Osteocyte (in vitro differentiated cells): ENCODE measurements around the gene IQSEC1. TPM values are rescaled to one million over a fixed set of nuclear protein-coding genes. Genes with fewer than 3 reads are reported as not detected.

Source experiments
- DNase-seq: peaks from one replicate; pipeline ENCODE4 v3.0.0; 2021; ENCODE audit warnings: mixed read lengths; ENCODE audit not compliant: unreplicated experiment; ENCODE audit errors: extremely low spot score
- H3K27ac Mint-ChIP-seq: one replicate; pipeline ENCODE4 v1.8.0; 2021; ENCODE audit warnings: mild to moderate bottlenecking, mixed read lengths; ENCODE audit not compliant: unreplicated experiment
- H3K27me3 Mint-ChIP-seq: one replicate; pipeline ENCODE4 v1.8.0; 2021; ENCODE audit warnings: mixed read lengths; ENCODE audit not compliant: unreplicated experiment
- H3K36me3 Mint-ChIP-seq: one replicate; pipeline ENCODE4 v1.8.0; 2021; ENCODE audit warnings: mixed read lengths; ENCODE audit not compliant: unreplicated experiment
- H3K4me1 Mint-ChIP-seq: one replicate; pipeline ENCODE4 v1.8.0; 2021; ENCODE audit warnings: mixed read lengths; ENCODE audit not compliant: unreplicated experiment
- H3K4me3 Mint-ChIP-seq: one replicate; pipeline ENCODE4 v1.8.0; 2021; ENCODE audit warnings: mild to moderate bottlenecking, moderate library complexity, mixed read lengths; ENCODE audit not compliant: unreplicated experiment
- H3K9me3 Mint-ChIP-seq: one replicate; pipeline ENCODE4 v1.8.0; 2021; ENCODE audit warnings: mixed read lengths; ENCODE audit not compliant: unreplicated experiment
- CTCF ChIP-seq: fragments of 200-600 bp; sonication (generic); IDR thresholded peaks from 2 replicates; pipeline ENCODE4 v1.5.0; 2021; ENCODE audit warnings: antibody characterized with exemption, mild to moderate bottlenecking, moderate library complexity
- total RNA-seq: library from RNA; stranded (reverse); gene quantifications from 2 replicates; pipeline ENCODE4 v1.2.1, GENCODE V29; 2021

IQSEC1 gene
- total RNA-seq, 1 donor from 2014 or later = 37.9 TPM

DNA sequence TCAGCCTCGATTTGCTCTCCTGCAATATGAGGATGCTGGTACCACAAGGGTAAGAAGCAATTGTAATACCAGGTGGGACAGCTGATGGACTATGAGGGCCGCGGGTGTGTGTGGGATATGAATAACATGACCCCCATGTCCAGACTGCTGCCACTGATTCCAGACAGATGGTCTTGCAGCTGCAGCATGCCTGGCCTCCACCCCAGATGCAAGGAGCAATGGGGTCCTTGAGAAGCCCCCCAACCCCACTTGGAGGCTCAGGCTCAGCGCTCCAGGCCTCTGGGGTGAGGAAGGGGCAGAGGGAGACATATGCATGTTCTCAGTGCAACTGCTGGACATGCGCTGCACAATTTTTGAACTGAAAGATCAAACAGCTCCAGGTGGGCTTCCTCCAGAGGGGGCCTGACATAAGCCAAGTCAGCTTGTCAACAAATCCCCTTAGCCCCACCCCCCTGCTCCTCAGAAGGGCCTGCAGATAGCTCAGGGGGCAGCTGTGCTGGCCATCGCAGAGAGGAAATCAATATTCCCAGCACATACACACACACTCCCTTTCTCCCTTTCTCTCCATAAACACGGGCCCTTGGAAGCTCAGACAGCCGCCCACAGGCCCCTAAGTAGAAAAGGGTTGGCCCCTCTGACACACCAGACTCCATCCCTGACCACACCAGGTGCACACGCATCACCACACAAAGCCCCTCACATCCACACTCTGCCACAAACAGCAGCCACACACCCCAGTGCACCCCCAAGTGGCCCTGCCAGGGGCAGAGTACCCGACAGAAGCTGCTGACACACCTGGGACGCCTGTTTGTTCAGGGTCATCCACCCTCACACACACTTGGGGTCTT is 107.0 kb downstream of the IQSEC1 start:
- H3K27me3 Mint-ChIP-seq = no peaks in the 10 kb centered on the region
- peak overlapping the region; percentile 97 for H3K4me3 Mint-ChIP-seq
- DNase-seq = no peak
- H3K27ac Mint-ChIP-seq = peak overlapping the region; percentile 92
- peaks cover 41% of the 10 kb centered on the region for H3K4me1 Mint-ChIP-seq
- TF ChIP-seq CTCF = no peak
- no peaks in the 10 kb centered on the region for H3K36me3 Mint-ChIP-seq
- H3K9me3 Mint-ChIP-seq = no peaks in the 10 kb centered on the region

- Mint-ChIP-seq H3K36me3 (no peaks in the 10 kb centered on the region), H3K4me3 (no peak overlapping the region), H3K27ac (no peak overlapping the region), H3K27me3 (no peaks in the 10 kb centered on the region), H3K9me3 (no peaks in the 10 kb centered on the region), H3K4me1 (peaks cover 43% of the 10 kb centered on the region)
- TF ChIP-seq CTCF = no peak
- DNase-seq = no peak
These were observed 108.3 kb downstream of the IQSEC1 start for GRCh38 chr3:12964711-12965612.

GRCh38 chr3:12963922-12964701 is 109.1 kb downstream of the IQSEC1 start:
- Mint-ChIP-seq H3K4me1 (peaks cover 42% of the 10 kb centered on the region), H3K27me3 (no peaks in the 10 kb centered on the region), H3K4me3 (no peak overlapping the region), H3K9me3 (no peaks in the 10 kb centered on the region), H3K36me3 (no peaks in the 10 kb centered on the region), H3K27ac (no peak overlapping the region)
- no peak for TF ChIP-seq CTCF
- DNase-seq = no peak

GRCh38 chr3:12963231-12963896 is 109.9 kb downstream of the IQSEC1 start:
- H3K4me1 Mint-ChIP-seq = peaks cover 40% of the 10 kb centered on the region
- no peak for DNase-seq
- H3K36me3 Mint-ChIP-seq = no peaks in the 10 kb centered on the region
- no peaks in the 10 kb centered on the region for H3K27me3 Mint-ChIP-seq
- TF ChIP-seq CTCF = no peak
- H3K9me3 Mint-ChIP-seq = no peaks in the 10 kb centered on the region
- H3K4me3 Mint-ChIP-seq = no peak overlapping the region
- H3K27ac Mint-ChIP-seq = no peak overlapping the region
